Measurements from ENCODE around the gene RNF115. TPM values are rescaled to one million over a fixed set of nuclear protein-coding genes. Genes with fewer than 3 reads are reported as not detected.
"Not testable (repeated sequence)": the region's sequence is repeated elsewhere in the genome, so short reads cannot be mapped to it uniquely, and the experiment has no call there.

RNF115 gene
- total RNA-seq, 1 experiment from 2014 or later = 17.5 TPM

- POLR2A ChIA-PET = no interaction called here
- Mint-ChIP-seq H3K9me3 (ENCODE audit: unreplicated experiment) (no peaks in the 10 kb centered on the region), H3K27me3 (ENCODE audit: insufficient read depth, unreplicated experiment) (no peaks in the 10 kb centered on the region), H3K4me3 (ENCODE audit: unreplicated experiment) (no peak overlapping the region), H3K4me1 (ENCODE audit: low read depth, unreplicated experiment) (no peaks in the 10 kb centered on the region), H3K36me3 (ENCODE audit: insufficient read depth, unreplicated experiment) (peaks cover 47% of the 10 kb centered on the region), H3K27ac (ENCODE audit: unreplicated experiment) (no peak overlapping the region)
- Histone ChIP-seq H3K27me3 (replicated peaks; ENCODE audit: control insufficient read depth, insufficient read depth, low read length) (no peaks in the 10 kb centered on the region), H3K9me3 (no peaks in the 10 kb centered on the region), H3K4me1 (peaks cover 7% of the 10 kb centered on the region), H3K36me3 (ENCODE audit: control insufficient read depth, insufficient read depth, low read length) (peaks cover 1% of the 10 kb centered on the region; the same call in 1 of the 2 replicates), H3K4me3 (ENCODE audit: low read depth, low read length) (no peak overlapping the region)
- CTCF ChIA-PET = no interaction called here
- no peak for DNase-seq
- TF ChIP-seq, protein P1, sequence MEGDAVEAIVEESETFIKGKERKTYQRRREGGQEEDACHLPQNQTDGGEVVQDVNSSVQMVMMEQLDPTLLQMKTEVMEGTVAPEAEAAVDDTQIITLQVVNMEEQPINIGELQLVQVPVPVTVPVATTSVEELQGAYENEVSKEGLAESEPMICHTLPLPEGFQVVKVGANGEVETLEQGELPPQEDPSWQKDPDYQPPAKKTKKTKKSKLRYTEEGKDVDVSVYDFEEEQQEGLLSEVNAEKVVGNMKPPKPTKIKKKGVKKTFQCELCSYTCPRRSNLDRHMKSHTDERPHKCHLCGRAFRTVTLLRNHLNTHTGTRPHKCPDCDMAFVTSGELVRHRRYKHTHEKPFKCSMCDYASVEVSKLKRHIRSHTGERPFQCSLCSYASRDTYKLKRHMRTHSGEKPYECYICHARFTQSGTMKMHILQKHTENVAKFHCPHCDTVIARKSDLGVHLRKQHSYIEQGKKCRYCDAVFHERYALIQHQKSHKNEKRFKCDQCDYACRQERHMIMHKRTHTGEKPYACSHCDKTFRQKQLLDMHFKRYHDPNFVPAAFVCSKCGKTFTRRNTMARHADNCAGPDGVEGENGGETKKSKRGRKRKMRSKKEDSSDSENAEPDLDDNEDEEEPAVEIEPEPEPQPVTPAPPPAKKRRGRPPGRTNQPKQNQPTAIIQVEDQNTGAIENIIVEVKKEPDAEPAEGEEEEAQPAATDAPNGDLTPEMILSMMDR (IDR thresholded peaks at IDR 0.05; ENCODE audit: insufficient read depth in 1 of 2, low read depth in 1 of 2, low read length in 1 of 2, severe bottlenecking in 1 of 2, unreplicated experiment in 1 of 2) = no peak
- no TSS peak for BruUV-seq (replicated peaks)
- intact Hi-C loops (cut with micrococcal nuclease; ENCODE audit: unreplicated experiment) = no loop called here
These were observed 19.1 kb upstream of the RNF115 start for GRCh38 chr1:145843031-145843430.

- H3K4me1 ChIP-seq = no peaks in the 10 kb centered on the region
- H3K9me3 ChIP-seq = no peaks in the 10 kb centered on the region
- BruUV-seq (replicated peaks) = TSS peak; percentile 7
- intact Hi-C loops (cut with micrococcal nuclease; ENCODE audit: unreplicated experiment) = no loop called here
- POLR2A ChIA-PET = no interaction called here
- H3K36me3 Mint-ChIP-seq (ENCODE audit: insufficient read depth, unreplicated experiment) = peaks cover 79% of the 10 kb centered on the region
- no peaks in the 10 kb centered on the region for H3K27me3 ChIP-seq (replicated peaks; ENCODE audit: control insufficient read depth, insufficient read depth, low read length)
- H3K4me3 ChIP-seq (ENCODE audit: low read depth, low read length) = no peak overlapping the region
- TF ChIP-seq, protein P1 (IDR thresholded peaks at IDR 0.05; ENCODE audit: insufficient read depth in 1 of 2, low read depth in 1 of 2, low read length in 1 of 2, severe bottlenecking in 1 of 2, unreplicated experiment in 1 of 2) = no peak
- no peak for DNase-seq
- CTCF ChIA-PET = no interaction called here
- peaks cover 3% of the 10 kb centered on the region for H3K36me3 ChIP-seq (ENCODE audit: control insufficient read depth, insufficient read depth, low read length)
- no peaks in the 10 kb centered on the region for H3K9me3 Mint-ChIP-seq (ENCODE audit: unreplicated experiment)
- no peak overlapping the region for H3K27ac Mint-ChIP-seq (ENCODE audit: unreplicated experiment)
- no peak overlapping the region for H3K4me3 Mint-ChIP-seq (ENCODE audit: unreplicated experiment)
- H3K4me1 Mint-ChIP-seq (ENCODE audit: low read depth, unreplicated experiment) = no peaks in the 10 kb centered on the region
- H3K27me3 Mint-ChIP-seq (ENCODE audit: insufficient read depth, unreplicated experiment) = no peaks in the 10 kb centered on the region
These were observed 13.8 kb upstream of the RNF115 start for GRCh38 chr1:145837656-145838055.

DNA sequence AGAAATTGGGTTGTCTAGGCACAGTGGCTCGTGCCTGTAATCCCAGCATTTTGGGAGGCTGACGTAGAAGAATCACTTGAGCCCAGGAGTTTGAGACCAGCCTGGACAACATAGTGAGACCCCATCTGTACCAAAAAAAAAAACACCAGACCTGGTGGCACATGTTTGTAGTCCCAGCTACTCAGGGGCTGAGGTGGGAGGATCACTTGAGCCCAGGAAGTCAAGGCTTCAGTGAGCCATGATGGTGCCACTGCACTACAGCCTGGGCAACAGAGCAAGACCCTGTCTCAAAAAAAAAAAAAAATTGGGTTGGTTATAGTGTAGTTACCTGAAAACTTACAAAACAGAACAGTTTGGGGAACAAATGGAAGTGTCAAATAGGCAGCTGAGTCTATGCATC is 6.9 kb upstream of the RNF115 start:
- intact Hi-C loops (cut with micrococcal nuclease; ENCODE audit: unreplicated experiment); H3K4me1 ChIP-seq; H3K9me3 ChIP-seq; H3K36me3 ChIP-seq (ENCODE audit: control insufficient read depth, insufficient read depth, low read length); H3K9me3 Mint-ChIP-seq (ENCODE audit: unreplicated experiment); H3K27me3 ChIP-seq (replicated peaks; ENCODE audit: control insufficient read depth, insufficient read depth, low read length); BruUV-seq (replicated peaks); DNase-seq; H3K27me3 Mint-ChIP-seq (ENCODE audit: insufficient read depth, unreplicated experiment); H3K4me1 Mint-ChIP-seq (ENCODE audit: low read depth, unreplicated experiment); POLR2A ChIA-PET; H3K4me3 Mint-ChIP-seq (ENCODE audit: unreplicated experiment); H3K27ac Mint-ChIP-seq (ENCODE audit: unreplicated experiment); H3K4me3 ChIP-seq (ENCODE audit: low read depth, low read length): not testable (repeated sequence)
- CTCF ChIA-PET = interaction anchor here (0.7 to 1.1 kb wide), 3 partner anchors 13 to 105 kb away, joined by 3 to 4 read pairs (median 4); partner anchors contain the start of gene NUDT17
- H3K36me3 Mint-ChIP-seq (ENCODE audit: insufficient read depth, unreplicated experiment) = peaks cover 86% of the 10 kb centered on the region

All from Caco-2 (cell line).